ENCODE measurements around the gene PAX3. TPM values are rescaled to one million over a fixed set of nuclear protein-coding genes. Genes with fewer than 3 reads are reported as not detected.

Gene PAX3
- total and polyA plus RNA-seq, 9 of the 15 experiments (the other 6 are each of a cell fraction or from before 2014, with no cell fraction given), result not detected

- intact Hi-C loops (cut with micrococcal nuclease) (no loop called here), in situ Hi-C loops (cut with MboI) (no loop called here)
- FAIRE-seq, result no peak
- Histone ChIP-seq H3K4me1 (replicated peaks in 1 of 2; ENCODE audit: control insufficient read depth in 2 of 2, insufficient read depth in 2 of 2, low read length in 2 of 2) (no peaks in the 10 kb centered on the region), H4K20me1 (replicated peaks; ENCODE audit: control insufficient read depth, insufficient read depth, low read length) (no peaks in the 10 kb centered on the region), H3K9ac (ENCODE audit: insufficient read depth in 1 of 2, low read depth in 2 of 2, low read length in 2 of 2) (no peak overlapping the region), H3K79me2 (ENCODE audit: control insufficient read depth, insufficient read depth, low read length) (no peaks in the 10 kb centered on the region), H3K36me3 (ENCODE audit: control insufficient read depth, insufficient read depth, low read length) (no peaks in the 10 kb centered on the region), H2AFZ (ENCODE audit: low read depth, low read length) (no peak overlapping the region), H3K9me1 (ENCODE audit: control insufficient read depth, insufficient read depth, low read length) (no peaks in the 10 kb centered on the region), H3K9me3 (replicated peaks; ENCODE audit: control insufficient read depth, insufficient read depth, low read depth, low read length) (no peaks in the 10 kb centered on the region), H3K27ac (ENCODE audit: extremely low read depth, low read depth, low read length) (no peak overlapping the region), H3K4me2 (ENCODE audit: insufficient read depth, low read length) (no peak overlapping the region), H3K4me3 (no peak overlapping the region), H3K27me3 (ENCODE audit: control insufficient read depth in 2 of 2, insufficient read depth in 2 of 2, low read length in 2 of 2) (no peaks in the 10 kb centered on the region)
- TF ChIP-seq HOXB6 (CRISPR knock-in tag; IDR thresholded peaks at IDR 0.05; ENCODE audit: borderline replicate concordance) (no peak), E2F8 (IDR thresholded peaks at IDR 0.05; ENCODE audit: low read depth, partially characterized antibody) (no peak), ZNF280B (CRISPR knock-in tag; IDR thresholded peaks at IDR 0.05) (no peak), SIX5 (IDR thresholded peaks at IDR 0.05; ENCODE audit: borderline replicate concordance in 1 of 2, insufficient read depth in 1 of 2, low read depth in 1 of 2, low read length in 2 of 2) (no peak), ZNF780A (CRISPR knock-in tag; IDR thresholded peaks at IDR 0.05) (no peak), CHAMP1 (IDR thresholded peaks at IDR 0.05) (no peak), ZNF395 (CRISPR knock-in tag; IDR thresholded peaks at IDR 0.05) (no peak), ZNF57 (CRISPR knock-in tag; IDR thresholded peaks at IDR 0.05) (no peak), KLF1 (tag; IDR thresholded peaks at IDR 0.05) (no peak), FOS (IDR thresholded peaks at IDR 0.05; ENCODE audit: extremely low read depth, insufficient read length) (no peak)
- CTCF ChIA-PET (ENCODE audit: low intra/inter-chr PET ratio), result no interaction called here
- no TSS peak for BruUV-seq (replicated peaks)
- DNase-seq (ENCODE audit: extremely low read depth in 1 of 4, low spot score in 3 of 4), result no peak
- POLR2A ChIA-PET, result no interaction called here
- ATAC-seq, result no peak
- WGBS (ENCODE audit: insufficient coverage, low coverage, missing lambda C conversion rate), result 2% methylated on average over 16 of the region's 16 CpGs
Observed at GRCh38 chr2:222268311-222268990, 30.3 kb downstream of the PAX3 start.
